DMS114 treated with DMSO at 0.1 percent for 48 hours (cell line): ENCODE data around the gene RSRP1.

ENCODE experiments used
- DNase-seq: peaks from one replicate; lab custom pipeline; 2025; ENCODE audit not compliant: unreplicated experiment; lab: John Stamatoyannopoulos, UW

Gene RSRP1

GRCh38 chr1:25219661-25220251 is 27.5 kb downstream of the RSRP1 start:
- no peak for DNase-seq

GRCh38 chr1:25217598-25218232 is 29.5 kb downstream of the RSRP1 start:
- no peak for DNase-seq

- no peak for DNase-seq
Observed at GRCh38 chr1:25217015-25217414, 30.2 kb downstream of the RSRP1 start.

- DNase-seq: no peak
Observed at GRCh38 chr1:25216123-25216522, 31.1 kb downstream of the RSRP1 start.

GRCh38 chr1:25212725-25213124 is 34.5 kb downstream of the RSRP1 start:
- no peak for DNase-seq

- DNase-seq: no peak
Observed at GRCh38 chr1:25210728-25211127, 36.5 kb downstream of the RSRP1 start.

GRCh38 chr1:25209516-25209915 is 37.7 kb downstream of the RSRP1 start:
- no peak for DNase-seq

GRCh38 chr1:25208561-25209222 is 38.6 kb downstream of the RSRP1 start:
- no peak for DNase-seq

- no peak for DNase-seq
Observed at GRCh38 chr1:25208092-25208491, 39.2 kb downstream of the RSRP1 start.

- DNase-seq: no peak
Observed at GRCh38 chr1:25206201-25206600, 41.1 kb downstream of the RSRP1 start.

- DNase-seq: no peak
Observed at GRCh38 chr1:25205786-25206185, 41.5 kb downstream of the RSRP1 start.

- DNase-seq: peak; percentile 58
Observed at GRCh38 chr1:25204797-25205480, 42.3 kb downstream of the RSRP1 start.

GRCh38 chr1:25201006-25201405 is 46.2 kb downstream of the RSRP1 start:
- DNase-seq: no peak

GRCh38 chr1:25199819-25200620 is 47.2 kb downstream of the RSRP1 start:
- DNase-seq: no peak

- no peak for DNase-seq
Observed at GRCh38 chr1:25198663-25199252, 48.5 kb downstream of the RSRP1 start.

GRCh38 chr1:25197982-25198662 is 49.1 kb downstream of the RSRP1 start:
- no peak for DNase-seq

GRCh38 chr1:25197235-25197975 is 49.8 kb downstream of the RSRP1 start:
- DNase-seq: no peak

GRCh38 chr1:25196830-25197229 is 50.4 kb downstream of the RSRP1 start:
- no peak for DNase-seq

- DNase-seq: no peak
Observed at GRCh38 chr1:25195835-25196234, 51.4 kb downstream of the RSRP1 start.
